HepG2 (cell line): ENCODE data around the gene CENPP. TPM values are rescaled to one million over a fixed set of nuclear protein-coding genes. Genes with fewer than 3 reads are reported as not detected.

Experiments
- ATAC-seq: fragments of 200-7000 bp; cut with Tn5 transposase; 3 replicates; pipeline ENCODE4 v1.9.1; 2020; ENCODE audit warnings: mild to moderate bottlenecking, moderate library complexity
- BruUV-seq: library from RNA; stranded (reverse); fragments of 400-500 nt; replicated peaks from 2 replicates; lab custom pipeline; 2021; lab: Mats Ljungman, UMichigan
- CTCF ChIA-PET: fragments of 300-600 bp; formaldehyde crosslinking; extraction: SDS; loops from one replicate; lab custom pipeline; 2021; ENCODE audit warnings: low total read pairs, inconsistent platforms, low intra/inter-chr PET ratio; lab: Yijun Ruan, JAX
- POLR2A ChIA-PET: fragments of 350-600 bp; sonication (Branson Sonifier 250); formaldehyde crosslinking; loops from one replicate; lab custom pipeline; 2020; ENCODE audit warnings: antibody characterized with exemption, inconsistent platforms; lab: Yijun Ruan, JAX
- DNase-seq: peaks from one replicate; pipeline ENCODE4 v3.0.0-alpha.2; 2015; ENCODE audit warnings: low spot score
- FAIRE-seq: peaks from 3 replicates; lab custom pipeline; 2011; peaks lifted over from hg19 to GRCh38; lab: Jason Lieb, UNC
- H2AFZ ChIP-seq: one replicate; pipeline ENCODE4 v1.6.1; 2011; ENCODE audit warnings: low read length, inconsistent platforms
- H3K27ac ChIP-seq: fragments of 300-600 bp; 3 replicates; pipeline ENCODE4 v1.8.0; 2011; ENCODE audit warnings: mixed run types, mild to moderate bottlenecking, mixed read lengths, low read length, inconsistent platforms; ENCODE audit not compliant: insufficient read depth; ENCODE audit errors: extremely low read length
- H3K27me3 ChIP-seq, 2 experiments: fragments of 200-600 bp in 1 of 2; 2 replicates in 1 of 2; 3 replicates in 1 of 2; pipeline versions ENCODE4 v1.6.0 to v1.8.0; 2011; ENCODE audit warnings: low read length in 2 of 2, mild to moderate bottlenecking in 2 of 2, moderate library complexity in 2 of 2, inconsistent platforms in 1 of 2; ENCODE audit not compliant: insufficient read depth in 2 of 2, control insufficient read depth in 1 of 2
- H3K36me3 ChIP-seq, 2 experiments: fragments of 200-600 bp in 1 of 2; replicated peaks in 1 of 2; 2 replicates in 1 of 2; 3 replicates in 1 of 2; pipeline versions ENCODE4 v1.5.1 to v1.8.0; 2011; ENCODE audit warnings: low read length in 2 of 2, inconsistent platforms in 1 of 2; ENCODE audit not compliant: insufficient read depth in 2 of 2, control insufficient read depth in 1 of 2
- H3K4me1 ChIP-seq: 2 replicates; pipeline ENCODE4 v1.5.1; 2012; ENCODE audit warnings: low read length, inconsistent platforms; ENCODE audit not compliant: insufficient read depth
- H3K4me2 ChIP-seq: 2 replicates; pipeline ENCODE4 v1.6.0; 2011; ENCODE audit warnings: low read depth, low read length, inconsistent platforms
- H3K4me3 ChIP-seq, 3 experiments: fragments of 200-600 bp in 1 of 3; sonication (generic), shearing (Covaris generic) in 1 of 3; replicated peaks in 1 of 3; 2 replicates each; pipeline ENCODE4 v1.5.1; 2011 to 2016; ENCODE audit warnings: low read length in 3 of 3, inconsistent platforms in 2 of 3, low read depth in 2 of 3, mild to moderate bottlenecking in 2 of 3, control low read depth in 1 of 3, mixed read lengths in 1 of 3; ENCODE audit not compliant: insufficient read depth in 1 of 3
- H3K79me2 ChIP-seq: one replicate; pipeline ENCODE4 v1.6.1; 2011; ENCODE audit warnings: low read length, inconsistent platforms; ENCODE audit not compliant: insufficient read depth
- H3K9ac ChIP-seq: 2 replicates; pipeline ENCODE4 v1.6.0; 2011; ENCODE audit warnings: mild to moderate bottlenecking, low read depth, low read length, inconsistent platforms; ENCODE audit not compliant: insufficient read depth
- H3K9me3 ChIP-seq: 2 replicates; pipeline ENCODE4 v1.5.1; 2012; ENCODE audit warnings: mild to moderate bottlenecking, low read length
- H4K20me1 ChIP-seq: 2 replicates; pipeline ENCODE4 v1.6.0; 2011; ENCODE audit warnings: inconsistent platforms, mild to moderate bottlenecking, low read length, moderate library complexity; ENCODE audit not compliant: insufficient read depth
- CSRNP1 ChIP-seq: sonication (generic); formaldehyde crosslinking; IDR thresholded peaks from 2 replicates; pipeline ENCODE4 v1.8.1; 2023; ENCODE audit warnings: mild to moderate bottlenecking, missing genetic modification reagents
- ELK4 ChIP-seq: sonication (generic); formaldehyde crosslinking; IDR thresholded peaks from 2 replicates; pipeline ENCODE4 v1.9.0; 2021; ENCODE audit warnings: missing genetic modification reagents, borderline replicate concordance
- HBP1 ChIP-seq: IDR thresholded peaks from 2 replicates; pipeline ENCODE4 v1.6.1; 2016; ENCODE audit warnings: low read depth, control low read depth
- KMT2B ChIP-seq: IDR thresholded peaks from 2 replicates; pipeline ENCODE4 v1.6.1; 2016; ENCODE audit warnings: missing genetic modification reagents, missing compliant biosample characterization
- MAFK ChIP-seq, 2 experiments: IDR thresholded peaks in 1 of 2; conservative IDR thresholded peaks in 1 of 2; 2 replicates each; pipeline ENCODE4 v1.6.1; 2011; ENCODE audit warnings: improper control_type of control experiment in 2 of 2, low read length in 2 of 2
- PCBP1 ChIP-seq: fragments of 200-400 bp; formaldehyde crosslinking; IDR thresholded peaks from 2 replicates; pipeline ENCODE4 v1.6.1; 2017; ENCODE audit warnings: mild to moderate bottlenecking, low read depth, low read length, borderline replicate concordance
- RBM39 ChIP-seq: fragments of 200-400 bp; formaldehyde crosslinking; IDR thresholded peaks from one replicate; pipeline ENCODE4 v1.6.1; 2018; ENCODE audit warnings: antibody characterized with exemption, mild to moderate bottlenecking, low read depth, low read length; ENCODE audit not compliant: poor library complexity, severe bottlenecking
- RELA ChIP-seq: sonication (generic); formaldehyde crosslinking; IDR thresholded peaks from 2 replicates; pipeline ENCODE4 v1.4.0; 2020; ENCODE audit warnings: missing genetic modification reagents
- SNAPC2 ChIP-seq: sonication (generic); formaldehyde crosslinking; IDR thresholded peaks from 2 replicates; pipeline ENCODE4 v1.8.1; 2022; ENCODE audit warnings: mild to moderate bottlenecking, missing genetic modification reagents
- TIGD3 ChIP-seq: sonication (generic); formaldehyde crosslinking; IDR thresholded peaks from 2 replicates; pipeline ENCODE4 v1.5.1; 2020; ENCODE audit warnings: mild to moderate bottlenecking, missing genetic modification reagents, borderline replicate concordance
- XRCC5 ChIP-seq: fragments of 200-400 bp; formaldehyde crosslinking; optimal IDR thresholded peaks from 2 replicates; pipeline ENCODE3; 2017; ENCODE audit warnings: mild to moderate bottlenecking, low read length
- ZBTB39 ChIP-seq: sonication (generic); formaldehyde crosslinking; IDR thresholded peaks from 2 replicates; pipeline ENCODE4 v1.5.0; 2020; ENCODE audit warnings: missing genetic modification reagents
- ZNF335 ChIP-seq: sonication (generic); formaldehyde crosslinking; IDR thresholded peaks from 2 replicates; pipeline ENCODE4 v1.4.0; 2020; ENCODE audit warnings: missing genetic modification reagents
- ZNF703 ChIP-seq: sonication (generic); formaldehyde crosslinking; IDR thresholded peaks from 2 replicates; pipeline ENCODE4 v1.5.1; 2020; ENCODE audit warnings: missing genetic modification reagents, mild to moderate bottlenecking, moderate library complexity, borderline replicate concordance
- WGBS: methylation state at CpG from one replicate; pipeline ENCODE4 v1.1.6; 2017; ENCODE audit warnings: low lambda C conversion rate; 5-methylcytosine and 5-hydroxymethylcytosine counted together
- in situ Hi-C: cut with HindIII; loops from 2 replicates; pipeline ENCODE4 v1.10.0; 2017; ENCODE audit warnings: low pct_unique_long_range_greater_than_20kb; ENCODE audit not compliant: extremely low pct_ligation_motif_present
- intact Hi-C: fragments of 100-400 bp; cut with micrococcal nuclease; formaldehyde crosslinking; loops from one replicate; pipeline ENCODE4 v1.10.0; 2022; ENCODE audit not compliant: unreplicated experiment
- polyA plus RNA-seq, 8 experiments: library from polyadenylated mRNA; depleted of rRNA in 3 of 8; stranded (reverse) in 7 of 8; unstranded in 1 of 8; fragments of >200 nt; fragmentation: Illumina TruSeq in 4 of 8; extraction: Trizol in 4 of 8; gene quantifications; 2 replicates each; pipeline versions ENCODE4 v1.2.1 to v1.2.3, GENCODE V29; 2011 to 2016; ENCODE audit warnings: low read depth in 4 of 8, missing spikeins in 1 of 8, mixed read lengths in 1 of 8; ENCODE audit not compliant: insufficient read depth in 1 of 8
- total RNA-seq, 5 experiments: library from RNA; depleted of rRNA; stranded (reverse); fragments of >200 nt; fragmentation: Illumina TruSeq; extraction: Trizol; gene quantifications; 2 replicates each; pipeline ENCODE4 v1.2.3, GENCODE V29; 2016; ENCODE audit warnings: low read depth in 1 of 5

Gene CENPP
- total and polyA plus RNA-seq, 2 of the 13 experiments (the other 11 are each of a cell fraction or from before 2014, with no cell fraction given): 2.0 to 11.4 TPM

- TF ChIP-seq ZBTB39 (CRISPR knock-in tag) (no peak), RELA (no peak), PCBP1 (no peak), ELK4 (CRISPR knock-in tag) (no peak), RBM39 (no peak)
Observed at GRCh38 chr9:92500725-92501124, 175.0 kb downstream of the CENPP start (continued).

- Histone ChIP-seq H3K9ac (no peak overlapping the region), H4K20me1 (no peaks in the 10 kb centered on the region), H3K4me1 (no peaks in the 10 kb centered on the region), H3K36me3 (no peaks in the 10 kb centered on the region), H3K4me3 (no peak overlapping the region), H3K27me3 (no peaks in the 10 kb centered on the region), H3K79me2 (no peaks in the 10 kb centered on the region), H3K27ac (no peak overlapping the region), H3K9me3 (no peaks in the 10 kb centered on the region), H3K4me2 (no peak overlapping the region), H2AFZ (no peak overlapping the region)
- peak; percentile 78 for FAIRE-seq
- in situ Hi-C loops (loop anchor here (5.0 kb wide), 1 partner anchor 130 kb away; no protein-coding TSS in a partner anchor), intact Hi-C loops (loop anchor here (1.0 kb wide), 1 partner anchor 132 kb away; no protein-coding TSS in a partner anchor)
- DNase-seq: peak; percentile 46
- POLR2A ChIA-PET: no interaction called here
- CTCF ChIA-PET: interaction anchor here (2.4 kb wide), 1 partner anchor 133 kb away, joined by 32 read pairs; no protein-coding TSS in a partner anchor
- WGBS: 94% methylated on average over 4 of the region's 5 CpGs
- no TSS peak for BruUV-seq
- peak; percentile 100 for ATAC-seq
- TF ChIP-seq HBP1 (CRISPR knock-in tag): no peak
- no peak for TF ChIP-seq TIGD3
- no peak for TF ChIP-seq ZNF335
- TF ChIP-seq ZNF703: no peak
- TF ChIP-seq KMT2B: no peak
- TF ChIP-seq MAFK (conservative IDR thresholded peaks at IDR 0.05 in 1 of 2, IDR thresholded peaks at IDR 0.05 in 1 of 2; ENCODE audit: low read length in 2 of 2): peak; percentile 94 to 98
- TF ChIP-seq SNAPC2 (CRISPR knock-in tag): no peak
- peak; percentile 72 for TF ChIP-seq XRCC5
- TF ChIP-seq CSRNP1 (CRISPR knock-in tag): no peak
Observed at GRCh38 chr9:92501671-92502393, 176.1 kb downstream of the CENPP start.
